GM19351 (cell line): Measurements from ENCODE around the gene CMTM1.
"Not testable (repeated sequence)": the region's sequence is repeated elsewhere in the genome, so short reads cannot be mapped to it uniquely, and the experiment has no call there.

Experiments
- ATAC-seq: cut with Tn5 transposase; IDR thresholded peaks from one replicate; pipeline ENCODE4 v1.9.1; 2021; ENCODE audit warnings: mild to moderate bottlenecking, moderate library complexity; ENCODE audit not compliant: unreplicated experiment

Gene CMTM1

GRCh38 chr16:66610111-66610820 lies 44.0 kb downstream of the CMTM1 start:
- ATAC-seq = no peak

DNA sequence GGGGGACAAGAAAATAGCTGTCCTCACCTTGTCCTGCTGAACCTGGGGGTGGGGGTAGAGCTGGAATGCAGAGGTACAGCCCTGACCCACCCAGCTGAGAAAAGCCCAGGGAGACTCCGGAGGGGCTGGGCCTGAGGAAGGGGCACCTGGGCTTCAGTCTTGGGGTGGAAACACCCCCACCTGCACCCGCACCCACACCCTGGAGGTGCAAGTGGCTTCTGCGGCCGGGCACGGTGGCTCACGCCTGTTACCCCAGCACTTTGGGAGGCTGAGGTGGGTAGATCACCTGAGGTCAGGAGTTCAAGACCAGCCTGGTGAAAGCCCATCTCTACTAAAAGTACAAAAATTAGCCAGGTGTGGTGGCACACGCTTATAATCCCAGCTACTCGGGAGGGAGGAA lies 45.7 kb downstream of the CMTM1 start:
- ATAC-seq = not testable (repeated sequence)

- no peak for ATAC-seq
These were observed 46.2 kb downstream of the CMTM1 start for GRCh38 chr16:66612422-66612821.

GRCh38 chr16:66614161-66614802 lies 48.0 kb downstream of the CMTM1 start:
- ATAC-seq = no peak

DNA sequence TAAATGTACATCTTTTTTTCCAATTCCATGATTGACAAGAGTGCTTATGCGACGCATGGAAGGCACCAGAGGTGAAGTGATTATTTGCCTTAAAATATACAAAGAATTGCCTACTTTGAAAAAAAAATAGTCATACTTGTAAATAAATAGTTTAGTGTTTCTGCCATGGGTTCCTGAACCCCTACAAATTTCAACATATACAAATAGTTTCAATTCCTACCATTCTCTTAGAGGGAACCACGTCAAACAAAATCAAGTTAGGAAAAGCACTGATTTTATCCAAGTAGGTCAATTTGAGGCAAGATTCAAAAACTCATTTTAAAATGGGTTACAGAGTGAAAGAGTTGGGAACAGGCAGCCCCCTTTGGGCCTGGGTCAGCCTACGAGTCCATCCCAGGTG lies 49.9 kb downstream of the CMTM1 start:
- no peak for ATAC-seq

GRCh38 chr16:66616592-66616991 lies 50.4 kb downstream of the CMTM1 start:
- no peak for ATAC-seq

DNA sequence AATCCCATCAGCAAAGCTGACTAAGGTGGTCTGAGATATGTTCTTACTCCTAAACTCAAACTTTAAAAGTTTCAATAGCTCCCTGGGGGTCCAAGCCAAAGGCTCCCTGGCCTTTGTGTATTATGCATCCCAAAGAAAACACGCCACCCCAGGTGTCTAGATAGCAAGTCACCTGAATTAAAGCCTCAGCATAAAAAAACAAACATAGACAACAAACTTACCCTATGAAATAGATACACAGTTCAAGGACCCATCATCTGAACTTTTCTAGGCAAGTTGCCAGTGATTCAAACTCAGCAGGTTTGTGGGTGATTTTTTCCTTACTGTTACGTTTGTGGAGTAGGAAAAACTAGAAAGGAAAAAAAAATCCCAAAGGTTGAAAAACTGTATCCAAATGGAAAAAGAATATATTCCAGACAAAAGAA lies 50.8 kb downstream of the CMTM1 start:
- no peak for ATAC-seq

DNA sequence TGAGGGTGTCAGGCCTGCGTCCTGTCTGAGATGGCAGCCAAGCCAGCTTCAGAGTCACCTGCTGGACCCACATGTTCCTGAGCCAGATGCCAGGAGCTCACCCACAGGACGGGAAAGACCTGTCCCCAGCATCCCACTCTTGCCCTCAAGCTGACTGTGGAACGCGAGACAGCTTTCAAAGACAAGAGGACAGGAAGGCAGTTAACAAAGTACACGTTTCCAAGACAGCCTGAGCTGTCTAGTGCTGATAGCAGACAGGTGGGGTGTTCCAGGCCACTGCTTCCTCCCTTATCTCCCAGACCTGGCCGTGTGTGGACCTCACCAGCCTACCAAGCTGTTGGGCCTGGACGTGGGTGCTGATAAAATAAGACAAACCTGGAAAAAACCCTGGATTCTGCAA lies 51.5 kb downstream of the CMTM1 start:
- ATAC-seq = no peak

DNA sequence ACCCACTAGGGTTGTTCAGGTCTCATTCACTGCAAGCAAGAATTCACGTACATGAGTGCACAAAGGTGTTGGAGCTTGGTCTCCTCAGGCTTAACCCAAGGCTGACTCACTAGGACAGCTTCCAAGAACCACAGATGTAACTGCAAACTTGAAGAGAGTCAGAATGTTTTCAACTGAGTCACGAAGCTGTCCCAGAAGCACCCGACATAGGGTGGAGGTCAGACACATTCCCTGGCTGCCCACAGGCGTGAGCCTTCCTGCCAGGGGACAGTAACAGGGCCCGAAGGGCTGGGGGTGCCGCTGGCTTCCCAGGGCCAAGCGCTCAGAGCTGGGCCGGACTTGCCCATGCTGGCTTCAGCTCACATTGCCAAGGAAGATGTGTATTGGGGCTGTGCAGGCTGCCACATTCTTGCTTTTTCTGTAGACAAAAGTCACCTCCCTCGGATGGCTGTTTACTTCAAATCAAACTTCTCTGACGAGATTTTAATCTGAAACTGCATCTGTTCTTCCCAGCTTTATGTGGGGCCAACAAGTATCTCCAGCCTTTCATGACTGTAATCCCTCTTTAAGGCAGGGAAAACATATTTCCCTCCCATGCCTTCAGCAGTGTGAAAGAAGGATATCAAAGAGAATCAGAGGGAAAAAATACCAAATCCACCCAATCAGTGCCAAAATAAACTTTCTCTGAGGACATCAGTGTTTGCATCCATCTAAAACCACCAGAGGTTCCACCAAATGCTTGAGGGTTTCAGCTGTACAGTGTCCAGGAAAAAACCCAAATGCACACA lies 52.5 kb downstream of the CMTM1 start:
- no peak for ATAC-seq

DNA sequence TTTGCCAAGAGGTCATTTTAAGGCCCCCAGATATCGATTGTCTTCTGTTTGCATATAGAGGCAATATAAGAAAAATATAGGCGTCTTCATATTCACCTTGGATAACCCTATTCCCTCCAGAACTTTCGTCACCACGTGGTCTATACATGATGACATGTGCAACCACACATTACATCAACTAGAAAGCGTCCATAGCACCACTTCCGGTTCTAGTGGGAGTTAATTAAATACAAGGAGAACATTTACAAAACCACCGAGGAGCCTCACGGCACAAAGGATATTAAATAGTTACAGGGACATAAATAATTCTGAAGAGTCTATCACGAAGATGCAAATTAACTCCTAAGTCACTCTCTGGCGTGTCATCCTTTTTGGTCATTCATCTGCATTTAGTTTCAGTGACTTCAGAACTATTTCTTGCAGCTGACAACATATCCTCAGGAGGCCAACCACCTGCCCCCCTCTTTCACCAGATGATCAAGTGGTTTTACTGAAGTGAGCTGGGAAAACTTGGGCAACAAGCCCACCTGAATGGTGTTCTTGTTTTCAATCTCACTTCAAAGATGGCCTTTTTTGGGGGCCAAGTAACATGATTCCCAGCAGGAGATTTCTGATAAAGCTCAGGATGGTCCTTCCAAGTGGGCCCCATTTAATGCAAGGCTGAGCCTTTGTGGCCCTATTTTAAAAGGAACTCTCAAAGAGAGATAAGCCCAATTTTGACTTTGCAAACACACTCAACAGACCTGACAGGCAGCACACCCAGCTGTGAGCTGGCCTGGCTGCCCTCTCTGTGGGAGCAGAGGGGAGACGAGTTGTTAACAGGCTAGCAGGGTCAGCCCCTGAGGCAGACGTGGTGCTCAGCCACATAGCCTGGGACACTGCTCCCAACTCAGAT lies 53.5 kb downstream of the CMTM1 start:
- ATAC-seq = peak; percentile 57

DNA sequence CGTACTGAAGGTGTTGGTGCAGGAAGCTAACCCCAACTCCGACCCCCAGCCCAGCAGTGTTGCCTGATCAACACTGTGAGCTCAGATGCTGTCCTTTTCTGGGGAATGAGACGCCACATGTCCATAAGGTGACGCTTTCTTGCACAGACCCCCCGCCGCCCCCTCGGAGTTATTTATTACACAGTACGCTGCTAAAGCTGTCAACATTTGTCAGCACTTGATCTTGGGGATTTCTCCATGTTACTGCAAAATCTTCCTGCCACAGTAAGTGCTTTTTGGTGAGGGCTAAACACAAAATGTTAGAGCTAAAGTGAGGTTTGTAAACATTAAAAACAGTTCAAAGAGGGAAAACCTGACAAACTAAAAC lies 54.2 kb downstream of the CMTM1 start:
- no peak for ATAC-seq

DNA sequence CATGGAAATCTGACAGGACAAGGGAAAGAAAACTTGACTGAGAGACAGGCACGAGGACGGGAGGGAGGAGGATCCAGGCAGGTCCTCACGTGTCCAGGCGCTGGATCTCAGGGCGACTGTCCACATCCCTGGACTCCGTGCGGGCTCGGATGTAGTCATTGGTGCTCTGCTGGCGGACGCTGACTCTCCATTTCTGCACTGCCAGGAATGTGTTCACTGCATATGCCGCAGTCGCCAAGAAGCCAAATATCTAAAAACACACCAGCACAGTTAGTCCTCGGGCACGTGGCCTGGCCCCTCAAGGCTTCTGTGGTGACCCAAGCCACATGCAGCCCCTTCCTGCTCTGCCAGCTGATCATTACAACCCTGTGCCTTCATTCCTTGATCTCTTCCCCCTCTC lies 55.7 kb downstream of the CMTM1 start:
- no peak for ATAC-seq

GRCh38 chr16:66622863-66623262 lies 56.6 kb downstream of the CMTM1 start:
- no peak for ATAC-seq

- no peak for ATAC-seq
These were observed 57.5 kb downstream of the CMTM1 start for GRCh38 chr16:66623755-66624154.

- not testable (repeated sequence) for ATAC-seq
These were observed 61.6 kb downstream of the CMTM1 start for GRCh38 chr16:66627611-66628378.
